Sigmoid colon (tissue), 4 donors: ENCODE measurements around the gene GSTM5.

ENCODE experiments used
- POLR2A ChIP-seq, 2 donors: fragments of 450-650 bp; IDR thresholded peaks; one replicate each; pipeline ENCODE4 v1.6.1; 2016; ENCODE audit warnings: antibody characterized with exemption in 2 of 2, mild to moderate bottlenecking in 2 of 2, moderate library complexity in 2 of 2
- POLR2AphosphoS5 ChIP-seq, 4 donors: sonication (generic); formaldehyde crosslinking; IDR thresholded peaks; one replicate each; pipeline ENCODE4 v1.6.1; 2017; ENCODE audit warnings: antibody characterized with exemption in 4 of 4
- TF ChIP-seq, protein P1 (sequence below), 4 experiments: fragments of 450-650 bp in 3 of 4; fragments of 200-600 bp in 1 of 4; IDR thresholded peaks; one replicate each; pipeline ENCODE4 v1.5.1; 2016 to 2019; ENCODE audit warnings: antibody characterized with exemption in 4 of 4, mild to moderate bottlenecking in 3 of 4, moderate library complexity in 2 of 4

DNA sequence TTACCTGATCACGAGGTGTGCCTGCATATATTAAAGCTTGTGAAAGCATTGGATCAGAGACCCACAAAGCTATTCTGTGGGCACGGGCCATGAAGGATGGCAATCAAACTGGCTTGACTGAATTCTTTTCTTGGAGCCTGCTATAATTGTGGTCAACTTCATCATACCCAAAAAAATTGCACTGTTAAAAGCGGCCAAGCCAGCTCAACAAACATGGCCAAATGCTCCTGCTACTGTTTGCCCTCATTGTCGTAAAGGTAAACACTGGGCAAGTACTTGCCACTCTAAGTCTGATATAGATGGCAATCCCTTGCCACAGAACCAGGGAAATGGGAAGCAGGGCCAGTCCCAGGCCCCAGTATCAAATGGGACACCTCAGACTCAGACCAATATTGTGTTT is 6.6 kb upstream of the GSTM5 start:
- TF ChIP-seq, protein P1, sequence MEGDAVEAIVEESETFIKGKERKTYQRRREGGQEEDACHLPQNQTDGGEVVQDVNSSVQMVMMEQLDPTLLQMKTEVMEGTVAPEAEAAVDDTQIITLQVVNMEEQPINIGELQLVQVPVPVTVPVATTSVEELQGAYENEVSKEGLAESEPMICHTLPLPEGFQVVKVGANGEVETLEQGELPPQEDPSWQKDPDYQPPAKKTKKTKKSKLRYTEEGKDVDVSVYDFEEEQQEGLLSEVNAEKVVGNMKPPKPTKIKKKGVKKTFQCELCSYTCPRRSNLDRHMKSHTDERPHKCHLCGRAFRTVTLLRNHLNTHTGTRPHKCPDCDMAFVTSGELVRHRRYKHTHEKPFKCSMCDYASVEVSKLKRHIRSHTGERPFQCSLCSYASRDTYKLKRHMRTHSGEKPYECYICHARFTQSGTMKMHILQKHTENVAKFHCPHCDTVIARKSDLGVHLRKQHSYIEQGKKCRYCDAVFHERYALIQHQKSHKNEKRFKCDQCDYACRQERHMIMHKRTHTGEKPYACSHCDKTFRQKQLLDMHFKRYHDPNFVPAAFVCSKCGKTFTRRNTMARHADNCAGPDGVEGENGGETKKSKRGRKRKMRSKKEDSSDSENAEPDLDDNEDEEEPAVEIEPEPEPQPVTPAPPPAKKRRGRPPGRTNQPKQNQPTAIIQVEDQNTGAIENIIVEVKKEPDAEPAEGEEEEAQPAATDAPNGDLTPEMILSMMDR (IDR thresholded peaks at IDR 0.05) = no peak
- TF ChIP-seq POLR2A (IDR thresholded peaks at IDR 0.05) (no peak), POLR2AphosphoS5 (IDR thresholded peaks at IDR 0.05) (no peak)
